GM12878 (cell line): Measurements from ENCODE around the gene AHR. TPM values are rescaled to one million over a fixed set of nuclear protein-coding genes. Genes with fewer than 3 reads are reported as not detected.

Experiments
- ATAC-seq: fragments of 200-7000 bp; cut with Tn5 transposase; 3 replicates; pipeline ENCODE4 v1.9.1; 2020; ENCODE audit warnings: mild to moderate bottlenecking, moderate library complexity
- BruUV-seq: library from RNA; stranded (reverse); fragments of 400-500 nt; replicated peaks from 2 replicates; lab custom pipeline; 2021; lab: Mats Ljungman, UMichigan
- CTCF ChIA-PET: fragments of 300-600 bp; sonication (Branson Sonifier 250); formaldehyde crosslinking; extraction: SDS; loops from one replicate; lab custom pipeline; 2021; ENCODE audit warnings: inconsistent platforms; lab: Yijun Ruan, JAX
- POLR2A ChIA-PET: fragments of 350-600 bp; formaldehyde crosslinking; extraction: SDS; loops from one replicate; lab custom pipeline; 2021; ENCODE audit warnings: inconsistent platforms; lab: Charles Lee
- RAD21 ChIA-PET: fragments of 300-600 bp; sonication (Branson Sonifier 250); formaldehyde crosslinking; loops from one replicate; lab custom pipeline; 2023; ENCODE audit warnings: antibody characterized with exemption; ENCODE audit not compliant: unreplicated experiment; lab: Charles Lee
- SMC1A ChIA-PET: fragments of 300-600 bp; sonication (Branson Sonifier 250); formaldehyde crosslinking; loops from one replicate; lab custom pipeline; 2023; ENCODE audit not compliant: unreplicated experiment, uncharacterized antibody; lab: Charles Lee
- DNase-seq: peaks from one replicate; pipeline ENCODE4 v3.0.0-alpha.2; 2011; ENCODE audit warnings: low read depth, low spot score
- FAIRE-seq: peaks from 3 replicates; lab custom pipeline; 2011; peaks lifted over from hg19 to GRCh38; lab: Jason Lieb, UNC
- H2AFZ ChIP-seq: 2 replicates; pipeline ENCODE4 v1.6.0; 2011; ENCODE audit warnings: low read depth, low read length, control low read depth; ENCODE audit not compliant: control insufficient read depth
- H3K27ac ChIP-seq: 2 replicates; pipeline ENCODE4 v1.5.1; 2011; ENCODE audit warnings: control low read depth; ENCODE audit not compliant: control insufficient read depth, insufficient read depth
- H3K27me3 ChIP-seq, 2 experiments: replicated peaks in 1 of 2; 2 replicates each; pipeline versions ENCODE4 v1.6.0 to v1.6.1; 2011; ENCODE audit warnings: low read length in 1 of 2; ENCODE audit not compliant: control insufficient read depth in 2 of 2, insufficient read depth in 2 of 2
- H3K36me3 ChIP-seq, 2 experiments: 2 replicates each; pipeline ENCODE4 v1.5.1; 2011; ENCODE audit warnings: low read length in 1 of 2; ENCODE audit not compliant: control insufficient read depth in 2 of 2, insufficient read depth in 2 of 2
- H3K4me1 ChIP-seq: 2 replicates; pipeline ENCODE4 v1.6.1; 2011; ENCODE audit warnings: mild to moderate bottlenecking, low read length, moderate library complexity, mixed read lengths; ENCODE audit not compliant: control insufficient read depth, insufficient read depth
- H3K4me2 ChIP-seq: 2 replicates; pipeline ENCODE4 v1.6.0; 2011; ENCODE audit warnings: control low read depth; ENCODE audit not compliant: control insufficient read depth, insufficient read depth
- H3K4me3 ChIP-seq: fragments of 200-600 bp; sonication (generic); 2 replicates; pipeline ENCODE4 v1.5.1; 2016
- H3K79me2 ChIP-seq: 2 replicates; pipeline ENCODE4 v1.6.0; 2011; ENCODE audit warnings: low read length; ENCODE audit not compliant: control insufficient read depth, insufficient read depth
- H3K9ac ChIP-seq: 2 replicates; pipeline ENCODE4 v1.8.0; 2011; ENCODE audit warnings: low read length, control low read depth, mixed read lengths; ENCODE audit not compliant: control insufficient read depth, insufficient read depth
- H3K9me3 ChIP-seq: replicated peaks from 3 replicates; pipeline ENCODE4 v1.5.1; 2011; ENCODE audit warnings: mild to moderate bottlenecking, low read length; ENCODE audit not compliant: control insufficient read depth, insufficient read depth
- H4K20me1 ChIP-seq: 2 replicates; pipeline ENCODE4 v1.6.0; 2011; ENCODE audit not compliant: control insufficient read depth, insufficient read depth
- ASH2L ChIP-seq: fragments of 300-600, 200-600 bp; sonication (generic); IDR thresholded peaks from 2 replicates; pipeline ENCODE4 v1.6.1; 2017; ENCODE audit warnings: low read depth, mild to moderate bottlenecking, borderline replicate concordance
- BACH1 ChIP-seq: fragments of 450-650 bp; IDR thresholded peaks from 2 replicates; pipeline ENCODE4 v1.6.1; 2017; ENCODE audit warnings: mild to moderate bottlenecking, borderline replicate concordance
- CREM ChIP-seq: IDR thresholded peaks from 2 replicates; pipeline ENCODE4 v1.6.1; 2014; ENCODE audit warnings: antibody characterized with exemption, low read depth
- E4F1 ChIP-seq: fragments of 450-650 bp; IDR thresholded peaks from 2 replicates; pipeline ENCODE4 v1.6.1; 2018; ENCODE audit warnings: borderline replicate concordance, mild to moderate bottlenecking; ENCODE audit not compliant: partially characterized antibody
- ESRRA ChIP-seq: IDR thresholded peaks from 2 replicates; pipeline ENCODE4 v1.6.1; 2012; ENCODE audit warnings: mild to moderate bottlenecking, low read length, improper control_type of control experiment
- FOXM1 ChIP-seq: IDR thresholded peaks from 2 replicates; pipeline ENCODE4 v1.6.1; 2012; ENCODE audit warnings: low read depth, mild to moderate bottlenecking, inconsistent platforms, low read length, moderate library complexity
- HCFC1 ChIP-seq: fragments of 150-350 bp; IDR thresholded peaks from 2 replicates; pipeline ENCODE4 v1.6.1; 2014; ENCODE audit warnings: low read length
- HSF1 ChIP-seq: fragments of 150-350 bp; IDR thresholded peaks from 2 replicates; pipeline ENCODE4 v1.6.1; 2014; ENCODE audit warnings: mild to moderate bottlenecking, low read depth, low read length
- IKZF2 ChIP-seq, 2 experiments: fragments of 450-650 bp; IDR thresholded peaks; 2 replicates each; pipeline ENCODE4 v1.6.1; 2017; ENCODE audit warnings: mild to moderate bottlenecking in 2 of 2, moderate library complexity in 2 of 2
- LARP7 ChIP-seq: fragments of 450-650 bp; IDR thresholded peaks from 2 replicates; pipeline ENCODE4 v1.6.1; 2017; ENCODE audit warnings: mild to moderate bottlenecking
- NKRF ChIP-seq: fragments of 450-650 bp; conservative IDR thresholded peaks from 2 replicates; pipeline ENCODE4 v1.6.1; 2017; ENCODE audit warnings: mild to moderate bottlenecking, moderate library complexity
- PKNOX1 ChIP-seq: fragments of 450-650 bp; IDR thresholded peaks from 2 replicates; pipeline ENCODE4 v1.6.1; 2016; ENCODE audit warnings: mild to moderate bottlenecking
- RAD21 ChIP-seq: IDR thresholded peaks from 2 replicates; pipeline ENCODE4 v1.6.1; 2011; ENCODE audit warnings: mild to moderate bottlenecking, low read depth, low read length, moderate library complexity; ENCODE audit not compliant: insufficient read depth
- RBBP5 ChIP-seq: fragments of 200-600 bp; sonication (generic); conservative IDR thresholded peaks from 2 replicates; pipeline ENCODE4 v1.6.1; 2016
- RELB ChIP-seq: fragments of 450-650 bp; IDR thresholded peaks from 2 replicates; pipeline ENCODE4 v1.6.1; 2017; ENCODE audit warnings: low read depth, mild to moderate bottlenecking, moderate library complexity
- WGBS: methylation state at CpG from one replicate; pipeline ENCODE4 v1.1.6; 2016; ENCODE audit warnings: low lambda C conversion rate; ENCODE audit not compliant: insufficient replicate concordance, insufficient coverage; ENCODE audit errors: missing lambda C conversion rate; 5-methylcytosine and 5-hydroxymethylcytosine counted together
- in situ Hi-C: fragments of 300-500 bp; cut with MboI; formaldehyde crosslinking; loops from 9 replicates; pipeline ENCODE4 v1.14.3; 2018; ENCODE audit warnings: mixed read lengths
- intact Hi-C: fragments of 100-400 bp; cut with micrococcal nuclease; formaldehyde crosslinking; loops from one replicate; pipeline ENCODE4 v1.14.2; 2022; ENCODE audit not compliant: unreplicated experiment
- polyA plus RNA-seq, 11 experiments: library from polyadenylated mRNA; depleted of rRNA in 4 of 11; unstranded in 6 of 11; stranded (reverse) in 5 of 11; fragments of >200 nt; fragmentation: Nextera tagmentation in 4 of 11; fragmentation: Illumina TruSeq in 1 of 11; extraction: Ambion mirVana in 4 of 11; extraction: Trizol in 1 of 11; gene quantifications; 1 replicate in 1 of 11; 2 replicates in 10 of 11; pipeline versions ENCODE4 v1.2.1 to v1.2.3, GENCODE V29; 2011 to 2016; ENCODE audit warnings: inconsistent platforms in 2 of 11, missing spikeins in 2 of 11, low read depth in 1 of 11
- total RNA-seq, 4 experiments: library from RNA; depleted of rRNA in 3 of 4; stranded (reverse); fragments of >200 nt in 3 of 4; fragmentation: Illumina TruSeq in 1 of 4; extraction: Trizol in 1 of 4; gene quantifications; 2 replicates each; pipeline versions ENCODE4 v1.2.1 to v1.2.3, GENCODE V29; 2013 to 2021

AHR gene
- total and polyA plus RNA-seq, 10 of the 15 experiments (the other 5 are each of a cell fraction or from before 2014, with no cell fraction given): 1.7 to 16.9 (median 4.5) TPM

GRCh38 chr7:17357952-17358351, 59.5 kb downstream of the AHR start:
- FAIRE-seq (no peak), DNase-seq (no peak), ATAC-seq (no peak)
- RAD21 ChIA-PET: no interaction called here
- Histone ChIP-seq H3K4me3 (no peak overlapping the region), H3K79me2 (no peaks in the 10 kb centered on the region), H3K36me3 (no peaks in the 10 kb centered on the region), H3K27me3 (no peaks in the 10 kb centered on the region), H3K4me2 (no peak overlapping the region), H3K27ac (no peak overlapping the region), H2AFZ (no peak overlapping the region), H4K20me1 (no peaks in the 10 kb centered on the region), H3K4me1 (no peaks in the 10 kb centered on the region), H3K9ac (no peak overlapping the region), H3K9me3 (no peaks in the 10 kb centered on the region; the same call in 2 of the 3 replicates)
- intact Hi-C loops (no loop called here), in situ Hi-C loops (no loop called here)
- 47% methylated on average over 2 of the region's 2 CpGs for WGBS
- POLR2A ChIA-PET: no interaction called here
- BruUV-seq: no TSS peak
- CTCF ChIA-PET: no interaction called here
- SMC1A ChIA-PET: interaction anchor here (0.9 to 1.1 kb wide), 2 partner anchors 8 to 21 kb away, joined by 3 read pairs; no protein-coding TSS in a partner anchor
- TF ChIP-seq ASH2L (no peak), PKNOX1 (no peak), E4F1 (no peak), HCFC1 (no peak), RELB (no peak), NKRF (no peak), FOXM1 (no peak), ESRRA (no peak), RBBP5 (no peak), RAD21 (no peak), CREM (no peak), BACH1 (no peak), IKZF2 (IDR thresholded peaks at IDR 0.05) (no peak), LARP7 (no peak), HSF1 (no peak)
